HCT116 (cell line): Measurements from ENCODE around the gene IGLL5.

Experiments used
- CEBPB ChIP-seq: IDR thresholded peaks from 2 replicates; pipeline ENCODE4 v1.6.1; 2012; ENCODE audit warnings: low read depth
- RAD21 ChIP-seq: IDR thresholded peaks from 2 replicates; pipeline ENCODE4 v1.6.1; 2012; ENCODE audit warnings: low read depth, mild to moderate bottlenecking
- SIN3A ChIP-seq: IDR thresholded peaks from 2 replicates; pipeline ENCODE4 v1.6.1; 2012; ENCODE audit warnings: low read depth
- ZNF274 ChIP-seq: fragments of 200-500 bp; sonication (Bioruptor generic); IDR thresholded peaks from 2 replicates; pipeline ENCODE4 v1.6.1; 2014; ENCODE audit warnings: mild to moderate bottlenecking, low read depth, low read length, inconsistent platforms
- TF ChIP-seq, protein P1 (sequence below), 3 experiments: fragments of 200-600 bp in 1 of 3; sonication (generic) in 1 of 3; IDR thresholded peaks in 2 of 3; conservative IDR thresholded peaks in 1 of 3; 2 replicates each; pipeline ENCODE4 v1.5.1; 2012 to 2017; ENCODE audit warnings: low read depth in 2 of 3, low read length in 2 of 3, antibody characterized with exemption in 1 of 3, borderline replicate concordance in 1 of 3, control low read depth in 1 of 3, mild to moderate bottlenecking in 1 of 3, mixed read lengths in 1 of 3, mixed run types in 1 of 3, moderate library complexity in 1 of 3; ENCODE audit not compliant: insufficient read depth in 1 of 3
- TF ChIP-seq, protein P2 (sequence below): IDR thresholded peaks from 2 replicates; pipeline ENCODE4 v1.6.1; 2012; ENCODE audit warnings: low read depth

DNA sequence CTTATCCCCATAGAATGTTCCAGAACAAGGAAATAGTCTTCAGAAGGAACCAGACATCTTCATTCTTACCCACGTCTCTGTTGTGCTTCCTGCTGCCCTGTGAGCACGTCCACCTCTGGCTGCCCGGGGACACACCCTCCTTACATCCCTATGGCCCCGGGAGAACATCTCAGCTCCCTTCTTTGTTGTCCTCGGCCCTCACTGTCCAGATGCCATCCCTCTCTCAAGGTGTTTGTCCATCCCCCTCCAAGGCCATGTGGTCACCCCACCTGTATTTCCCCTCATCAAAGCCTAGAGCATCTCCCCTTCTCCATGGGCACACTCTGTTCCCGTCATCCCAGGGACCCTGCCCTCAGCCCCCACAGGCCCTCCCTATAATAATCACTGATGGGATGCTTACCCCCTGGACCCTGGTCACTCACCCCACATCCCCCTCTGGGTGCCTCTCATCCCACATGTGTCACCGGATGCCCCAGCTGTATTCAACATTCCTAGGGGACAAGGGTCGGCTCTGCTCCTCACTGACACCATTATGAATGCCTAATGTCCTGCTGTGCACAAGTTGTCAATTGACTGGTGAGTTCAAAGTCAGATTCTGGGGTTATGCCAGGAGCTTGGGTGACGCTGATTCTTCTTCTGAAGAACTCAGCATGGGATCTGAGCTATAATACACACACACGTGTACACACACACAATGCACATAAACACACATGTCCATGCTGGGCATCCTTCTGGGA, 28.8 kb downstream of the IGLL5 start:
- TF ChIP-seq SIN3A: no peak
- TF ChIP-seq, protein P1, sequence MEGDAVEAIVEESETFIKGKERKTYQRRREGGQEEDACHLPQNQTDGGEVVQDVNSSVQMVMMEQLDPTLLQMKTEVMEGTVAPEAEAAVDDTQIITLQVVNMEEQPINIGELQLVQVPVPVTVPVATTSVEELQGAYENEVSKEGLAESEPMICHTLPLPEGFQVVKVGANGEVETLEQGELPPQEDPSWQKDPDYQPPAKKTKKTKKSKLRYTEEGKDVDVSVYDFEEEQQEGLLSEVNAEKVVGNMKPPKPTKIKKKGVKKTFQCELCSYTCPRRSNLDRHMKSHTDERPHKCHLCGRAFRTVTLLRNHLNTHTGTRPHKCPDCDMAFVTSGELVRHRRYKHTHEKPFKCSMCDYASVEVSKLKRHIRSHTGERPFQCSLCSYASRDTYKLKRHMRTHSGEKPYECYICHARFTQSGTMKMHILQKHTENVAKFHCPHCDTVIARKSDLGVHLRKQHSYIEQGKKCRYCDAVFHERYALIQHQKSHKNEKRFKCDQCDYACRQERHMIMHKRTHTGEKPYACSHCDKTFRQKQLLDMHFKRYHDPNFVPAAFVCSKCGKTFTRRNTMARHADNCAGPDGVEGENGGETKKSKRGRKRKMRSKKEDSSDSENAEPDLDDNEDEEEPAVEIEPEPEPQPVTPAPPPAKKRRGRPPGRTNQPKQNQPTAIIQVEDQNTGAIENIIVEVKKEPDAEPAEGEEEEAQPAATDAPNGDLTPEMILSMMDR (IDR thresholded peaks at IDR 0.05 in 2 of 3, conservative IDR thresholded peaks at IDR 0.05 in 1 of 3; ENCODE audit: borderline replicate concordance in 1 of 3, insufficient read depth in 1 of 3, low read depth in 2 of 3, low read length in 2 of 3): no peak
- TF ChIP-seq ZNF274: no peak
- no peak for TF ChIP-seq CEBPB
- no peak for TF ChIP-seq RAD21
- TF ChIP-seq, protein P2, sequence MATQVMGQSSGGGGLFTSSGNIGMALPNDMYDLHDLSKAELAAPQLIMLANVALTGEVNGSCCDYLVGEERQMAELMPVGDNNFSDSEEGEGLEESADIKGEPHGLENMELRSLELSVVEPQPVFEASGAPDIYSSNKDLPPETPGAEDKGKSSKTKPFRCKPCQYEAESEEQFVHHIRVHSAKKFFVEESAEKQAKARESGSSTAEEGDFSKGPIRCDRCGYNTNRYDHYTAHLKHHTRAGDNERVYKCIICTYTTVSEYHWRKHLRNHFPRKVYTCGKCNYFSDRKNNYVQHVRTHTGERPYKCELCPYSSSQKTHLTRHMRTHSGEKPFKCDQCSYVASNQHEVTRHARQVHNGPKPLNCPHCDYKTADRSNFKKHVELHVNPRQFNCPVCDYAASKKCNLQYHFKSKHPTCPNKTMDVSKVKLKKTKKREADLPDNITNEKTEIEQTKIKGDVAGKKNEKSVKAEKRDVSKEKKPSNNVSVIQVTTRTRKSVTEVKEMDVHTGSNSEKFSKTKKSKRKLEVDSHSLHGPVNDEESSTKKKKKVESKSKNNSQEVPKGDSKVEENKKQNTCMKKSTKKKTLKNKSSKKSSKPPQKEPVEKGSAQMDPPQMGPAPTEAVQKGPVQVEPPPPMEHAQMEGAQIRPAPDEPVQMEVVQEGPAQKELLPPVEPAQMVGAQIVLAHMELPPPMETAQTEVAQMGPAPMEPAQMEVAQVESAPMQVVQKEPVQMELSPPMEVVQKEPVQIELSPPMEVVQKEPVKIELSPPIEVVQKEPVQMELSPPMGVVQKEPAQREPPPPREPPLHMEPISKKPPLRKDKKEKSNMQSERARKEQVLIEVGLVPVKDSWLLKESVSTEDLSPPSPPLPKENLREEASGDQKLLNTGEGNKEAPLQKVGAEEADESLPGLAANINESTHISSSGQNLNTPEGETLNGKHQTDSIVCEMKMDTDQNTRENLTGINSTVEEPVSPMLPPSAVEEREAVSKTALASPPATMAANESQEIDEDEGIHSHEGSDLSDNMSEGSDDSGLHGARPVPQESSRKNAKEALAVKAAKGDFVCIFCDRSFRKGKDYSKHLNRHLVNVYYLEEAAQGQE: no peak
